Gastroesophageal sphincter (tissue), 3 donors: ENCODE measurements around the gene PTPRN2.

Experiments used
- CTCF ChIP-seq, 4 experiments: fragments of 200-600 bp in 2 of 4; fragments of 450-650 bp in 2 of 4; sonication (generic) in 1 of 4; IDR thresholded peaks; one replicate each; pipeline ENCODE4 v1.5.1; 2017 to 2019; ENCODE audit warnings: antibody characterized with exemption in 4 of 4, mild to moderate bottlenecking in 2 of 4, moderate library complexity in 2 of 4
- POLR2AphosphoS5 ChIP-seq: sonication (generic); formaldehyde crosslinking; IDR thresholded peaks from one replicate; pipeline ENCODE4 v1.6.1; 2017; ENCODE audit warnings: antibody characterized with exemption

GRCh38 chr7:158257001-158257400, 330.6 kb downstream of the PTPRN2 start:
- no peak for TF ChIP-seq CTCF (IDR thresholded peaks at IDR 0.05)
- no peak for TF ChIP-seq POLR2AphosphoS5
